VCaP (cell line): ENCODE measurements around the gene PRR30.
"Not testable (repeated sequence)": the region's sequence is repeated elsewhere in the genome, so short reads cannot be mapped to it uniquely, and the experiment has no call there.

Source experiments
- H3K27ac ChIP-seq: fragments of 450-650 bp; 2 replicates; pipeline ENCODE4 v1.5.1; 2017
- CTCF ChIP-seq: fragments of 450-650 bp; conservative IDR thresholded peaks from 2 replicates; pipeline ENCODE4 v1.5.1; 2017; ENCODE audit warnings: mild to moderate bottlenecking, moderate library complexity

The PRR30 gene

GRCh38 chr2:27177441-27178351 is 38.5 kb upstream of the PRR30 start:
- TF ChIP-seq CTCF: no peak
- no peak overlapping the region for H3K27ac ChIP-seq

DNA sequence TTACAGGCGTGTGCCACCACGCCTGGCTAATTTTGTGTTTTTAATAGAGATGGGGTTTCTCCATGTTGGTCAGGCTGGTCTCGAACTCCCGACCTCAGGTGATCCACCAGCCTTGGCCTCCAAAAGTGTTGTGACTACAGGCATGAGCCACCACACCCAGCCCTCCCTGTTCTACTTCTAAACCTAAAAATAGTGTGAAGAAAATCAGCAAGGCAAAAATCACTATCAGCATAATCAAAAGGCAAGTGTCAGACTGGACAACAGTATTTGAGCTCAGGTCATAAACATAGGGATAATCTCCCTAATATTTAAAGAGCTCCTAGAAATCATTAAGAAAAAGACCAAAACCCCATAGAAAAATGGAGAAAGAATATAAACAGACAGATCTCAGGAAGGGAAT is 36.6 kb upstream of the PRR30 start:
- H3K27ac ChIP-seq: not testable (repeated sequence)

DNA sequence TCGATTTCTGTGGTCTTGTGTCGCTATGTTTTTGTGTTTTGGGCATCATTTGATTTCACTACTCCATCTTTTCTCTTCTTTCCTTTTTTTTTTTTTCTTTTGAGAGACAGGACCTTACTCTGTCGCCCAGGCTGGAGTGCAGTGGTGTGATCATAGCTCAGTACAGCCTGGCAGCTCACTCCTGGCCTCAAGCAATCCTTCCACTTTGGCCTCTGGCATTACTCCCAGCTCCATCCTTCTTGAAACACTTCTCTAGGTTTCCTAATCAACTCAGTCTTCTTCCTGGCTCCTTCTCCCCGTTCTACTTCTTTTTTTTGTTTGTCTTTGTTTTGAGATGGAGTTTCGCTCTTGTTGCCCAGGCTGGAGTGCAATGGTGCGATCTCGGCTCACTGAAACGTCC is 36.1 kb upstream of the PRR30 start:
- no peak overlapping the region for H3K27ac ChIP-seq
- no peak for TF ChIP-seq CTCF

GRCh38 chr2:27174638-27175037 is 35.4 kb upstream of the PRR30 start:
- TF ChIP-seq CTCF: no peak

DNA sequence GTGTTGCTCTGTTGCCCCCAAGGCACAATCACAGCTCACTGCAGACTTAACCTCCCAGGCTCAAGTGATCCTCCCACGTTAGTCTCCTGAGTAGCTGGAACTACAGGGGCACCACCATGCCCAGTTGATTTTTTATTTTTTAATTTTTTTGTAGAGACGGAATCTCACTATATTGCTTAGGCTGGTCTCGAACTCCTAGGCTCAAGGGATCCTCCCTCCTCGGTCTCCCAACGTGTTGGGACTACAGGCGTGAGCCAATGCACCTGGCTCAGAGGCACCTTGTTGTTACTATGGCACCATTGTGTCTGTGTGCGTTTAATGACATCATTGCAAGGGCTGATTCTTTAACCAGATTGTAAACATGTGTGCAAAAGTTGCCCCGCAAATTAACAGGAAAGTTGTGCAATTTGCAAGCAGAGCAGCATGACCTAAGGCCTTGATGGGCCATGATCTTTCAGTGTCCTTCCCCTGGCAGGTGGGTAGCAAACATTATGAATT is 32.2 kb upstream of the PRR30 start:
- TF ChIP-seq CTCF: no peak
- no peak overlapping the region for H3K27ac ChIP-seq

More at GRCh38 chr2:27174638-27175037, 35.4 kb upstream of the PRR30 start:
- H3K27ac ChIP-seq: no peak overlapping the region

- H3K27ac ChIP-seq: no peak overlapping the region
- TF ChIP-seq CTCF: no peak
Observed at GRCh38 chr2:27170581-27171337, 31.5 kb upstream of the PRR30 start.

- no peak overlapping the region for H3K27ac ChIP-seq
- no peak for TF ChIP-seq CTCF
Observed at GRCh38 chr2:27164960-27165763, 26.0 kb upstream of the PRR30 start.
